HG02981 (cell line): ENCODE results near the gene OAS3.
"Not testable (repeated sequence)": the region's sequence is repeated elsewhere in the genome, so short reads cannot be mapped to it uniquely, and the experiment has no call there.

Experiments
- ATAC-seq: cut with Tn5 transposase; IDR thresholded peaks from one replicate; pipeline ENCODE4 v1.9.1; 2021; ENCODE audit warnings: mild to moderate bottlenecking, moderate library complexity; ENCODE audit not compliant: unreplicated experiment

Gene OAS3

DNA sequence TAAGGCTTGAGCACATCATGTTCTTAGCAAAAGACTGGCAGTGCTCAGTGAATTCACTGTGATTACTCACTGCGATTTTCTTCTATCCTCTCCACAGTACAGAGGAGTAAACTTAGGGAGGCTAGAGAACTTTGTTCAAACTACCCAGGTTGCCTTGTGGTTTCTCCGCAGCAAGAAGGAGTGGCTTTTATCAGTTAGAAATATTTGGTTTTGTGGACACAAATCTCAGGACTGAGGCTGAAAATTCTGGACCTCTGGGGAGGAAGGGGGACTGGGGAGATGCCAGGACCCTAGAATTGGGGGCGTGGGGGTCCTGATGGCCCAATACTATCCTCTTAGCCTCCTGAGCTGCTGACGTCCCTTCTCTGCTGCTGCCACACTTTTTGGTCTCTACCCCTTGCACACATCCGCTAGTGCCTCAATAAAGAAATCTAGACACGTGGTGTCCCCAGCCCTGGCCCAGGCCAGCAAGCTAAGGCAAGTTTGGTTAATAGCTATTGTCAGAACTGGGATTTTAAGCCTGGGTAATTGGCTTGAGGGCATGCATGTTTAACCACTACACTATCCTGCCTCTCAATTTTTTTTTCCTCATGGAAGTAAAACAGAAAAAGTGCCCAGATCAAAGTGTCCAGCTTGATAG, 40.9 kb downstream of the OAS3 start:
- no peak for ATAC-seq

DNA sequence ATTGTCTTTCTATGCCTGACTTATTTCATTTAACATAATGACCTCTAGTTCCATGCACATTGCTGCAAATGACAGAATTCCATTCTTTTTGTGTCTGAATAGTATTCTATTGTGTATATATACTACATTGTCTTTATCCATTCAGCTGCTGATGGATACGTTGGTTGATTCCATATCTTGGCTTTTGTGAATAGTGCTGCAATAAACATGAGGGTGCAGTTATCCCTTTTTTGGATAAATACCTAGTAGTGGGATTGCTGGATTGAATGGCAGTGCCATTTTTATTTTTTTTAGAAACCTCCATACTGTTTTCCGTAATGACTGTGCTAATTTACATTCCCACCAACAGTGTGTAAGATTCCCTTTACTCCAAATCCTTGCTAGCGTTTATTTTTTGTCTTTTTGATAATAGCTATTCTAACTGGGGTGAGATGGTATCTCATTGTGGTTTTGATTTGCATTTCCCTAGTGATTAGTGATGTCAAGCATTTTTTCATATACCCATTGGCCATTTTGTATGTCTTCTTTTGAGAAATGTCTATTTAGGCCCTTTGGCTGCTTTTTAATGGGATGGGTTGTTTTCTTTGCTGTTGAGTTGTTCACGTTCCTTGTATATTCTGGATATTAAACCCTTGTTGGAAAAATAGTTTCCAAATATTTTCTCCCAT, 42.4 kb downstream of the OAS3 start:
- no peak for ATAC-seq

GRCh38 chr12:112985642-112986290, 47.5 kb downstream of the OAS3 start:
- ATAC-seq: no peak

GRCh38 chr12:112986291-112986800, 48.1 kb downstream of the OAS3 start:
- ATAC-seq: no peak

DNA sequence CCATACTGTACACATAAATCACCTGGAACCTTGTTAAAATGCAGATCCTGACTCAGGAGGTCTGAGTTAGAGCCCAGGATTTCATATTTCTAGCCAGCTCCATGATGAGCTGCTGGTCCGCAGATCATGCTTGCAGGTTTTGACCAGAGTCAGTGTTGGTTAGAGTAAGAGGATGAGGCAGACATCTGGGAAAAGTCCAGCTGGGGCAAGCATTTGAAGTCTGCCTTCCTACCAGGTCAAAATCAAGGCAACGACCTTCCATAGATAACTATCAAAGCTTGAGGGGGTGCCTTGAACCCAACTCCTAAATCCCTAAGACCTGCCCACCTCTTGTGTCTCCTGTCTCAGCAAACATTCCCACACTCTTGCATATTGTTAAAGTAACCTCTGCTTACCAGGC, 49.3 kb downstream of the OAS3 start:
- no peak for ATAC-seq

DNA sequence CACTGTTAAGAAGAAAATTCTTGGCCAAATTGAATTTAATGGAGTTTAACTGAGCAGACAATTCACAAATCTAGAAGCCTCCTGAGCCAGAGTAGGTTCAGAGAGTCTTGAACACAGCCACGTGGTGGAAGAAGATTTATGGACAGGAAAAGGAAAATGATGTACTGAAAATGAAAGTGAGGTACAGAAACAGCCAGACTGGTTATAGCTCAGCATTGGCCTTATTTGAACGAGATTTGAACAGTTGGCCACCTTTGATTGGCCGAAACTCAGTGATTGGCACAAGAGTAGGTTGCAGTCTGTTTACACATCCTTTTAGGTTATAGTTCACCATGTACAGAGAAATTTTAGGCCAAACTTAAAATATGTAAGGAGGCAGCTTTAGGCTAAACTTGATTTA, 50.0 kb downstream of the OAS3 start:
- ATAC-seq: no peak

DNA sequence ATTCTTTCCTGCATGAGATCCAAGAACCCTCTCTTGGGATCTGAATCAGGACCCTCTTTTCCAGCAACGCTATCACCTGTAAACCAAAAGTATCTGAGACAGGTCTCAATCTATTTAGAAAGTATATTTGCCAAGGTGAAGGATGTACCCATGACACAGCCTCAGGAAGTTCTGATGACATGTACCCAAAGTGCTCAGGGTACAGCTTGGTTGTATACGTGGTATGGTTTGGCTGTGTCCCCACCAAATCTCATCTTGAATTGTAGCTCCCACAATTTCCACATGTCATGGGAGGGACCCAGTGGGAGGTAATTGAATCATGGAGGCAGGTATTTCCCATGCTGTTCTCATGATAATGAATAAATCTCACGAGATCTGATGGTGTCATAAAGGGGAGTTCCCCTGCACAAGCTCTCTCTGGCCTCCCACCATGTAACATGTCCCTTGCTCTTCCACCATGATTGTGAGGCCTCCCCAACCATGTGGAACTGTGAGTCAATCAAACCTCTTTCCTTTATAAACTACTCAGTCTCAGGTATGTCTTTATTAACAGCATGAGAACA, 50.6 kb downstream of the OAS3 start:
- ATAC-seq: not testable (repeated sequence)

- ATAC-seq: no peak
These were observed 51.5 kb downstream of the OAS3 start for GRCh38 chr12:112989806-112990205.

DNA sequence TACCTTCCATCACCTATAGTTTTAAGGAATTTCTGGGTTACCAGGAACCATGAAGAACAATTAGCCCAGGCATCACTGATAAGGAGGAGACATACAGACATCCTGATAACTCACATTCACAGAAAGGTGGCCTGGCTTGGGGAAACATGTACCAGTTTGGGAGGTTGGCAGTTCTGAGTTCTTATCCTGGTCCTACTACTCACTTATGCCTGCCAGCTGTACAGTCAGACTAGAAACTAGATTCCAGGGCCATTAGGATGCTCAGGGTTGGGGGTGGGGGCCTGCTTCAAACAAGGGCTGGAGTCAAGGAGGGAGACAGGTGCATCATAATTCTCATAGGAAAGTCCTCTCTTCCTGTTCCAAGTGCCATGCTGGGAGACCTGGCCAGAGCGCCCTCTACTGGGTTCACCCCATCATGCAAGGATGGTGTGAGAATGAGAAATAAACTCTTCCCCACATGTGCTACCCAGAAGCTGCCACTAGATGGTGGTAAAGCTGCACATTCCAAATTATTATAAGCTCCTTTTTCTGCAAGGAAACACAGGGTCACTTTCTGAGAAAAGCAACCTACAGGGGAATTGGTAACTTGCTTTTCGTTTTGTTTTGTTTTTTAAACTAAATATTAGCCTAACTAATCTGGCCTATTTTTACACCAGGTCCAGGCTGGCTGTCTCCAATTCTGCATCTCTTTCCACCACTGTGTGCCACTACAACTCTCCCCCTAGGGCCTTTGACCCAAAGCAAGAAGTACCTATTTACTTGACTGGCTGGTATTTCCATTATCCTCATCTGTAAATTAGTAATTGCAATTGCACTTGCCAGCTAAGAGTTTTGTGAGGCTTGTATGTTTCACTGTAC, 54.5 kb downstream of the OAS3 start:
- ATAC-seq: no peak

- no peak for ATAC-seq
These were observed 56.7 kb downstream of the OAS3 start for GRCh38 chr12:112995008-112995407.

GRCh38 chr12:112996501-112996900, 58.2 kb downstream of the OAS3 start:
- ATAC-seq: no peak

GRCh38 chr12:112997506-112997905, 59.2 kb downstream of the OAS3 start:
- ATAC-seq: no peak

DNA sequence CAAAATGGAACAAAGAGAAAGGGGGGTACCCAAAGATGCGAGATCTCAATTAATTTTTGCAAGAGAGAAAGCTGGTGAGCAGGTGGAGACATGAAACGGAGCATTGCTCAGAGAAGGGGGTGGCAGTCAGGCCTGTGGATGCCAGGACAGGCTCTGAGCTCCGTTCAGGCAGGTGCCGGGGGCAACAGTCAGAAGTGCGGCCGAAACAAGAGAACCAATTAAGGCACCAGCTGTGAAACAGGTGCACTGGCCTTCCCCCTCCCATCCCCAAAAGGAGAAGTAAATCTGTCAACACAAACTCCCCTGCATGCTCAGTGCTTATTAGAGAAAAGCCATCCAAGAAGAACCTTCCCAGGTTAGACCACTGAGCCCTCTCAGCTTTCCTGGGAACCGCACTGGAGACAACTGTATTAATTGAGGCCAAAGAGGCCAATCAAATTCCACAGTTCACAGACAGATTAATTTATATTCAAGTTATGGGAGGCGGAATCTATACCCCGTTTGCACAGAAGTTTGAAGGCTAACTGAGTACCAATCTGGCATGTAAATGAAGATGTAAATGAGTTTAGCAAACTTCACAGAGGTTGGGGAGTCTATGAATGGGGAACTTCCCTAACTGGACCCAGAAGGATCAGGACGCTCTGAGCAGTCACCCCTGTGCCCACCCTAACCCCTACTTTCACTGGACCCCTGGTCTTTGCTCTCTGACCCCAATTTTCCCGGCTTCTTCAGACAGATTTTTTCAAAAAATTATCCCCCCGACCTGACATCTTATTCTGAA, 60.9 kb downstream of the OAS3 start:
- peak; percentile 93 for ATAC-seq

- ATAC-seq: no peak
These were observed 62.2 kb downstream of the OAS3 start for GRCh38 chr12:113000433-113000832.

DNA sequence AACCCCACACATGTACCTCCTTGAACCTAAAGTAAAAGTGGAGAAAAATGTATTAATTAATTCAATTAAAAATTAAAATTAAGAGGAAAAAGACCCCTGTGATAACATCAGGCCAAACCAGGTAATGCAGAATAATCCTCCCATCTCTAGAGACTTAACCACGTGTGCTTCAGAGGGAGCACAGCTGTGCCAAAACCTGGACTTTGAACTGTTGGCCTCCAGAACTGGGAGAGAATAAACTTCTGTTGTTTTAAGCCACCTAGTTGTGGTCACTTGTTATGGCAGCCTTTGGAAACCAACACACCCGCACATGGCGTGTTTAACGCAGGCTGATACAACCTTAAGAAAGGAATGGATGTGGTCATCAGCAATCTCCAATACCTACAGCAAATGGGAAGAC, 63.9 kb downstream of the OAS3 start:
- no peak for ATAC-seq

GRCh38 chr12:113002676-113003075, 64.4 kb downstream of the OAS3 start:
- ATAC-seq: no peak

- no peak for ATAC-seq
These were observed 65.4 kb downstream of the OAS3 start for GRCh38 chr12:113003636-113004035.

DNA sequence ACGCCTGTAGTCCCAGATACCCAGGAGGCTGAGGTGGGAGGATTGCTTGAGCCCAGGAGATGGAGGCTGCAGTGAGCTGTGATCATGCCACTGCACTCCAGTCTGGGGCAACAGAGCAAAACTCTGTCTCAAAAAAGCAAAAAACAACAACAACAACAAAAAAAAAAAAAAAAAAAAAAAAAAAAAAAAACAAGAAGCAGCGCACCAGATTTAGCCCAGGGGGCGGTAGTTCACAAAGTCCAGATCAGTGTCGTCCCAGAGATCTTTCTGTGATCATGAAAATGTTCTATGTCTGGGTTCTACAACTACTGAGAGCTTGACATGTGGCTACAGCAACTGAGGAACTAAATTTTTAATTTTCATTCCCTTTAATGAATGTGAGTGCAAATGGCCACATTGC, 67.5 kb downstream of the OAS3 start:
- ATAC-seq: no peak

DNA sequence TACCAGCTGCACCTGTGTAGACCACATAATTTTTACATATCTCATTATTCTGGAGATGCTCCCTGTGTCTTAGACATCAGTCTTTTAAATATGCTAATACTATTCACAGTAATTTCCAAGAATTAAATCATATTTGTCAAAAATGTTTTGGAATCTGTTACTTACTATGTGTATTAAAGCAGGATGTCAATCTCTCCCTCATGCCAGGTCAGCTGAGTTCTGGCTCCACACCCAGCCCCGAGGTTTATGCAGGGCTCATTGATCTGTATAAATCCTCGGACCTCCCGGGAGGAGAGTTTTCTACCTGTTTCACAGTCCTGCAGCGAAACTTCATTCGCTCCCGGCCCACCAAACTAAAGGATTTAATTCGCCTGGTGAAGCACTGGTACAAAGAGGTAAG, 67.9 kb downstream of the OAS3 start:
- ATAC-seq: no peak

DNA sequence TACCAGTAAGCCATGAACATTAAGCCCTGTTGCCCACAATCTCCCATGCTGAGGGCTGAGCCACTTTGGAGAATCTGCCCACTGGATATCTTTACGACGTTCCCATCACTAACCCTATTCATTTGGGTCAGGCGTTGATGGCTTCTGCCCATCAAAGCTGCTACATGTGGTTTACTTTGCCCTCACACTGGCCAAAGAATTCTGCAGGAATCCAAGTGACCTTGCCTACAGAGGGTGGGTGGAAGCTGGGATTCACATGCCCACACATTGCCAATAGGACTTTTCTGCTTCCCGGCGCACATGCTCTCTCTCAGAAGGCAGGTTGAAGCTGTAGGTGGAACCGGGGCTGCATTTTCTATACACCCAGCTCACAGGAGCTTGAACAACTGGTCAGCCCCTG, 68.4 kb downstream of the OAS3 start:
- no peak for ATAC-seq
